GM12891 (cell line): ENCODE data around the gene ZNF598.

Source experiments
- PAX5 ChIP-seq: IDR thresholded peaks from 2 replicates; pipeline ENCODE4 v1.6.1; 2011; ENCODE audit warnings: low read length, moderate library complexity, mild to moderate bottlenecking; ENCODE audit not compliant: insufficient read depth, severe bottlenecking
- POLR2A ChIP-seq: IDR thresholded peaks from 2 replicates; pipeline ENCODE4 v1.6.1; 2011; ENCODE audit warnings: low read depth, low read length, control low read depth
- POLR2AphosphoS5 ChIP-seq: IDR thresholded peaks from 2 replicates; pipeline ENCODE4 v1.6.1; 2011; ENCODE audit warnings: low read depth, low read length, control low read depth
- SPI1 ChIP-seq: IDR thresholded peaks from 2 replicates; pipeline ENCODE4 v1.6.1; 2011; ENCODE audit warnings: low read depth, low read length, control low read depth
- TAF1 ChIP-seq: IDR thresholded peaks from 2 replicates; pipeline ENCODE4 v1.6.1; 2011; ENCODE audit warnings: low read depth, low read length, control low read depth

DNA sequence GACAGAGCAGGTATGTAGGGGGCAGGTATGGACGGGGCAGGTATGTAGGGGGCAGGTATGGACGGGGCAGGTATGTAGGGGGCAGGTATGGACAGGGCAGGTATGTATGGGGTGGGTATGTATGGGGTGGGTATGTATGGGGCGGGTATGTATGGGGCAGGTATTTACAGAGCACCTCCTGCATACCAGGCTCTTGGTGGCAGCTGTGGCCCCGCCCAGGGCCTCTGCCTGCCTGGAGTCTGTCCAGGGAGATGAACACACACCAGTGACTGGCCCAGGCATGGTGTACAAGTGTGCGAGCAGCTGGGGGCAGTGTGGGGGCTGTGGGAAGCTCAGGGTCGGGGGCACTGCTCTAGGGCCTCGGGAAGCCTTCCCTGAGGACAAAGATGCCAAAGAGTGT, 59.6 kb downstream of the ZNF598 start:
- no peak for TF ChIP-seq POLR2AphosphoS5
- no peak for TF ChIP-seq POLR2A
- no peak for TF ChIP-seq TAF1
- no peak for TF ChIP-seq PAX5
- no peak for TF ChIP-seq SPI1
